GM21528 (cell line): ENCODE results near the gene IFNGR1.

Experiments
- ATAC-seq: cut with Tn5 transposase; IDR thresholded peaks from one replicate; pipeline ENCODE4 v1.9.1; 2021; ENCODE audit warnings: mild to moderate bottlenecking, moderate library complexity; ENCODE audit not compliant: unreplicated experiment, low FRiP score

The IFNGR1 gene

GRCh38 chr6:137181891-137182653, 37.1 kb downstream of the IFNGR1 start:
- no peak for ATAC-seq

- ATAC-seq, result no peak
These were observed 41.6 kb downstream of the IFNGR1 start for GRCh38 chr6:137177611-137178010.

GRCh38 chr6:137176729-137177128, 42.5 kb downstream of the IFNGR1 start:
- ATAC-seq, result no peak

- ATAC-seq, result no peak
These were observed 43.3 kb downstream of the IFNGR1 start for GRCh38 chr6:137175868-137176245.

GRCh38 chr6:137175157-137175867, 43.9 kb downstream of the IFNGR1 start:
- no peak for ATAC-seq

GRCh38 chr6:137173501-137173900, 45.7 kb downstream of the IFNGR1 start, which contains the start of gene IL22RA2:
IL22RA2 (minus strand) TSS chr6:137173644; CDS start chr6:137161749, 11,895 bp downstream.
- ATAC-seq, result no peak

GRCh38 chr6:137172734-137173431, 46.3 kb downstream of the IFNGR1 start:
- no peak for ATAC-seq

- ATAC-seq, result no peak
These were observed 47.1 kb downstream of the IFNGR1 start for GRCh38 chr6:137171824-137172733.

- ATAC-seq, result no peak
These were observed 48.2 kb downstream of the IFNGR1 start for GRCh38 chr6:137171053-137171374.

GRCh38 chr6:137170266-137171052, 48.7 kb downstream of the IFNGR1 start:
- ATAC-seq, result no peak

GRCh38 chr6:137167702-137168377, 51.3 kb downstream of the IFNGR1 start:
- no peak for ATAC-seq

- no peak for ATAC-seq
These were observed 52.7 kb downstream of the IFNGR1 start for GRCh38 chr6:137166247-137167098.

- ATAC-seq, result peak; percentile 69
These were observed 53.6 kb downstream of the IFNGR1 start for GRCh38 chr6:137165375-137166246.

- ATAC-seq, result no peak
These were observed 55.4 kb downstream of the IFNGR1 start for GRCh38 chr6:137163732-137164318.

GRCh38 chr6:137162692-137163306, 56.4 kb downstream of the IFNGR1 start:
- no peak for ATAC-seq

- no peak for ATAC-seq
These were observed 57.2 kb downstream of the IFNGR1 start for GRCh38 chr6:137161949-137162348.
